ENCODE results near the gene SOWAHD.

Gene SOWAHD

DNA sequence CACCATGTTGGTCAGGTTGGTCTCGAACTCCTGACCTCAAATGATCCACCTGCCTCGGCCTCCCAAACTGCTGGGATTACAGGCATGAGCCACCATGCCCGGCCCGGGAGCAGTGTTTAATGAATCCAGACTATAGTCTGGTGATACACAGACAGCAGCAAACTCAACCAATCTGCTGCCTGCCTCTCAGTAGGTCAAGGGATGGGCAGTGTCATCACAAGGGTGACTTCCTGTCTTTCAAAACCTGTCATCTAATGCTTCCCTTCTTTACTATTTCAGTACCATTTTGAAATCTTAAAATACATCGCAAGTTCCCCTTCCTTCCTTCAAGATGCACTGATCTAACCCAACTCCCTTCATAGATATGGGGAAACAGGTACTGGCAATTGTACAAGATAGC lies 24.6 kb downstream of the SOWAHD start:
- ATAC-seq, result no peak
- TF ChIP-seq SNAI2 (CRISPR knock-in tag; IDR thresholded peaks at IDR 0.05), result no peak

DNA sequence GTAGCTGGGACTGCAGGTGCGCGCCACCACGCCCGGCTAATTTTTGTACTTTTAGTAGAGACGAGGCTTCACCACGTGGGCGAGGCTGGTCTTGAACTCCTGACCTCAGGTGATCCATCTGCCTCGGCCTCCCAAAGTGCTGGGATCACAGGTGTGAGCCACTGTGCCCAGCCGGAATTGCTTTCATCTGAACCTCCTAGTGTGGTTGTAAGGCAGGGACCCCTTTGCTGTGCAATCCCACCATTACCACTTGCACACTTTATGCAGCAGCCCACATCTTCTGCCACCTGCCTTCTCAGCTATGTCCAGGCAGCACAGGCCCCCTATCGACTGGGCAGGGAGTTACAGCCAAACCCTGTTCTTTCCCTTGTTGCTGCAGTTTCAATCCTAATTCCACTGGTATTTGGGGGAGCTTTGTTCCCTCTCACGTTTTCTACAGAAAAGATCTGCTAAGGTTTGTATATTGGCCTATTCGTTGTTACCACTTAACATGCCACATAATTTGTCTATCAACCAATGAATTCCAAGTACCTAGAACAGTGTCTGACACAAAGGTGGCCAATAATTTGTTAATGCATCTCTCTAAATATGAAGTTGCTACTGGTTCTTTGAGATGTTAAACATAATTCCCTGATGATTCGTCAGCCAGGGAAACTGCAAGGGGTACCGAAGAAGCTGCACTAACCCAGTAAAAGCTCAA lies 26.5 kb downstream of the SOWAHD start:
- ATAC-seq, result peak; percentile 64
- no peak for TF ChIP-seq ISL1 (CRISPR knock-in tag; IDR thresholded peaks at IDR 0.05)
- TF ChIP-seq, protein P1, sequence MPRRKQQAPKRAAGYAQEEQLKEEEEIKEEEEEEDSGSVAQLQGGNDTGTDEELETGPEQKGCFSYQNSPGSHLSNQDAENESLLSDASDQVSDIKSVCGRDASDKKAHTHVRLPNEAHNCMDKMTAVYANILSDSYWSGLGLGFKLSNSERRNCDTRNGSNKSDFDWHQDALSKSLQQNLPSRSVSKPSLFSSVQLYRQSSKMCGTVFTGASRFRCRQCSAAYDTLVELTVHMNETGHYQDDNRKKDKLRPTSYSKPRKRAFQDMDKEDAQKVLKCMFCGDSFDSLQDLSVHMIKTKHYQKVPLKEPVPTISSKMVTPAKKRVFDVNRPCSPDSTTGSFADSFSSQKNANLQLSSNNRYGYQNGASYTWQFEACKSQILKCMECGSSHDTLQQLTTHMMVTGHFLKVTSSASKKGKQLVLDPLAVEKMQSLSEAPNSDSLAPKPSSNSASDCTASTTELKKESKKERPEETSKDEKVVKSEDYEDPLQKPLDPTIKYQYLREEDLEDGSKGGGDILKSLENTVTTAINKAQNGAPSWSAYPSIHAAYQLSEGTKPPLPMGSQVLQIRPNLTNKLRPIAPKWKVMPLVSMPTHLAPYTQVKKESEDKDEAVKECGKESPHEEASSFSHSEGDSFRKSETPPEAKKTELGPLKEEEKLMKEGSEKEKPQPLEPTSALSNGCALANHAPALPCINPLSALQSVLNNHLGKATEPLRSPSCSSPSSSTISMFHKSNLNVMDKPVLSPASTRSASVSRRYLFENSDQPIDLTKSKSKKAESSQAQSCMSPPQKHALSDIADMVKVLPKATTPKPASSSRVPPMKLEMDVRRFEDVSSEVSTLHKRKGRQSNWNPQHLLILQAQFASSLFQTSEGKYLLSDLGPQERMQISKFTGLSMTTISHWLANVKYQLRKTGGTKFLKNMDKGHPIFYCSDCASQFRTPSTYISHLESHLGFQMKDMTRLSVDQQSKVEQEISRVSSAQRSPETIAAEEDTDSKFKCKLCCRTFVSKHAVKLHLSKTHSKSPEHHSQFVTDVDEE (CRISPR knock-in tag; IDR thresholded peaks at IDR 0.05), result no peak
- TF ChIP-seq ZFP30 (CRISPR knock-in tag; IDR thresholded peaks at IDR 0.05), result no peak
- no peak for TF ChIP-seq ESRRG (CRISPR knock-in tag; IDR thresholded peaks at IDR 0.05)
- TF ChIP-seq RARB (CRISPR knock-in tag; IDR thresholded peaks at IDR 0.05), result no peak
- TF ChIP-seq ZC3H10 (CRISPR knock-in tag; IDR thresholded peaks at IDR 0.05), result no peak
- no peak for TF ChIP-seq CSDC2 (CRISPR knock-in tag; IDR thresholded peaks at IDR 0.05)
- TF ChIP-seq BACH2 (CRISPR knock-in tag; IDR thresholded peaks at IDR 0.05; ENCODE audit: borderline replicate concordance), result no peak

DNA sequence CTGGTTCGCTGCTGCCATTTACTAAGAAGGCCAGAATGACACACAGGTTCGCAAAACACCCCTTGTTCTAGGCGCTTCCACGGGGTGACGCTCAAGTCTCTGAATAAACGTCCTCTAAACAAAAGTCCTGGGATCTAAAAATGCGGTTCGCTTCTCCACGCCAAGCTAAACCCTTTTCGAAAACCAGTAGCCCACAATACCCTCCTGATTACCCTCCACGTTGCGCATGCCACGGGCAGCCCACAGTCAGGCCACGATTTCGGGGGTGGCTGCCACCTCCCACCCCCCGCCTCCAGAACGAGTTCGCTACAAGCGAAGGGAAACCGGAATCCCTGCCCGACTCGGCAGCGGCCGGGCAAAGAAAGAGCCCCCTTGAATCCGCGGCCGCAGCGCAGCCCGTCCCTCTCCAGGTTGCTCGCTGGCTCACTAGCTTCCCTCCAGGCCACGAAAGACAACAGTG lies 32.6 kb downstream of the SOWAHD start:
- TF ChIP-seq ZC3H10 (CRISPR knock-in tag; IDR thresholded peaks at IDR 0.05), result no peak

DNA sequence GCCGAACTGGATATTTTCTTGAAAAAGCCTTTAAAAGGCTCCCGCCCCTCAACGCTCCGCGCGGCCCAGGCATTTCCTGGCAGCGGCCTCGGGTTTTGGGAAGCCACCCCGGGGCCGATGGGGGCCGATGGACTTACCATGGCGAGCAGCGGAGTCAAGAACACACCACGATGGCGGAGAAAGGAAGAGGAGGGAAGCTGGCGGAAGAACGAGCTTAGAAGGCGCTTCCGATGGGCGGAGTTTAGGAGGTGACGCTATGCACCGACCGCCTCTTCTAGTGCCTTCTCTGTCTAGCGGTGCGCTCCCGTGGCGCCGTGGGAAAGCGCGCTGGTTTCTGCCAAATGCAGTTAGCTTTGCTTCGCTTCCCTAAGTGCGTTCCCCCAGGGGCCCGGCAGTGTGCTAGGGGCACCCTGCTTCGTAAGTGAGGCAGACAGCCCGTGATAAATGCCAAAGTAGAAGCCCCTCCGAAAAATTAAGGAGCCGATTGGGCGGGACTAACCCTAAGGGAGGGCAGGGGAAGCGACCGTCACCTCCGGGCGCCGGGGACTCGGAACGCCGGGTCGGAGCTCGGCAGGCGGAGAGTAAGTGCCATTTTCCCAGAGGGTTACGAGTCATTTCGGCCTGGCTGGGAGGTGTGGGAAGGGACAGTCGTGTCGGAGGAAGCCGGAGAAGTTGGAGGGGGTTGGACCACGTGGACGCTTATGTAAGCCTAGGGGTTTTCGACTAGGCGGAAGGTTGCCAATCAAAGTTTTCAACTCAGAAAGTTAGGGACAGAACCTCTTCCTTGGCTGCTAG lies 33.2 kb downstream of the SOWAHD start, which contains the start of gene RPL39:
TSS of gene RPL39 (minus strand) at position 194 of the 795 bp plus-strand sequence. CDS start at position 140, 54 bp downstream.
- TF ChIP-seq, protein P1 (CRISPR knock-in tag; IDR thresholded peaks at IDR 0.05), result no peak
- no peak for TF ChIP-seq ZFP3 (CRISPR knock-in tag; IDR thresholded peaks at IDR 0.05)
- TF ChIP-seq ISL1 (CRISPR knock-in tag; IDR thresholded peaks at IDR 0.05), result no peak
- no peak for TF ChIP-seq TCF4 (CRISPR knock-in tag; IDR thresholded peaks at IDR 0.05; ENCODE audit: borderline replicate concordance)
- no peak for TF ChIP-seq ZNF8 (CRISPR knock-in tag; IDR thresholded peaks at IDR 0.05)
- peak; percentile 97 for ATAC-seq

More for the DNA sequence above, 32.6 kb downstream of the SOWAHD start:
- ATAC-seq, result peak; percentile 48

DNA sequence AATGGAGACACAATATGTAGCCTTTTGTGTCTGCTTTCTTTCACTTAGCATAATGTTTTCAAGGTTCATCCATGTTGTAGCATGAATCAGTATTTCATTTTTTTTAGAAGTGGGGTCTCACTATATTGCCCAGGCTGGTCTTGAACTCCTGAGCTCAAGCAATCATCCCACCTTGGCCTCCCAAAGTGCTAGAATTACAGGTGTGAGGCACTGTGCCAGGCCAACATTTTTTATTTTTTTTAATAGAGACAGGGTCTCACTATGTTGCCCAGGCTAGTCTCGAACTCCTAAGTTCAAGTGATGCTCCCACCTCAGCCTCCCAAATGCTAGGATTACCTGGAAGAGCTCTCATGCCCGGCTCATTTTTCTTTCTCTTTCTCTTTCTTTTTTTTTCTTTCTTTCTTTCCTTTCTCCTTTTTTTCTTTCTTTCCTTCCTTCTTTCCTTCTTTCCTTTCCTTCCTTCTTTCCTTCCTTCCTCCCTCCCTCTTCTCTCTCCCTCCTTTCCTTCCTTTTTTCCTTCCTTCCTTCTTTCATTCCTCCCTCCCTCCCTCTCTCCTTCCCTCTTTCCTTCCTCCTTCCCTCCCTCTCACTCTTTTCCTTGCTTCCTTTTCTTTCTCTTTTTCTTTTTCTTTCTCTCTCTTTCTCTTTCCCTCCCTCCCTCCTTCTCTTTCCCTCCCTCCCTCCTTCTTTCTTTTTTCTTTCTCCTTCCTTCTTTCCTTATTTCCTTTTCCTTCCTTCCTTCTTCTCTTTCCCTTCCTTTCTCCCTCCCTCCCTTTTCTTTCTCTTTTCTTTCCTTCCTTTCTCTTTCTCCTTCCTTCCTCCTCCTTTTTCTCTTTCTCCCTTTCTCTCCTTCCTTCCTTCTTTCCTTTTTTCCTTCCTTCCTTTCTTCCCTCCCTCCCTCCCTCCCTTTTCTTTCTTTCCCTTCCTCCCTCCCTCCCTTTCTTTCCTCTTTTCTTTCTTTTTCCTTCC lies 43.1 kb downstream of the SOWAHD start:
- no peak for ATAC-seq
- TF ChIP-seq ZFP3 (CRISPR knock-in tag; IDR thresholded peaks at IDR 0.05) (no peak), ARNTL (CRISPR knock-in tag; IDR thresholded peaks at IDR 0.05; ENCODE audit: borderline replicate concordance, low read depth) (no peak), ESRRG (CRISPR knock-in tag; IDR thresholded peaks at IDR 0.05) (no peak), ZNF8 (CRISPR knock-in tag; IDR thresholded peaks at IDR 0.05) (no peak), ZNF70 (CRISPR knock-in tag; IDR thresholded peaks at IDR 0.05) (no peak), ZFP30 (CRISPR knock-in tag; IDR thresholded peaks at IDR 0.05) (no peak), ZC3H10 (CRISPR knock-in tag; IDR thresholded peaks at IDR 0.05) (no peak), BACH2 (CRISPR knock-in tag; IDR thresholded peaks at IDR 0.05; ENCODE audit: borderline replicate concordance) (no peak), RARB (CRISPR knock-in tag; IDR thresholded peaks at IDR 0.05) (no peak), PPARA (CRISPR knock-in tag; IDR thresholded peaks at IDR 0.05; ENCODE audit: borderline replicate concordance) (no peak), TOX (CRISPR knock-in tag; IDR thresholded peaks at IDR 0.05; ENCODE audit: borderline replicate concordance) (no peak)
- TF ChIP-seq, protein P2, sequence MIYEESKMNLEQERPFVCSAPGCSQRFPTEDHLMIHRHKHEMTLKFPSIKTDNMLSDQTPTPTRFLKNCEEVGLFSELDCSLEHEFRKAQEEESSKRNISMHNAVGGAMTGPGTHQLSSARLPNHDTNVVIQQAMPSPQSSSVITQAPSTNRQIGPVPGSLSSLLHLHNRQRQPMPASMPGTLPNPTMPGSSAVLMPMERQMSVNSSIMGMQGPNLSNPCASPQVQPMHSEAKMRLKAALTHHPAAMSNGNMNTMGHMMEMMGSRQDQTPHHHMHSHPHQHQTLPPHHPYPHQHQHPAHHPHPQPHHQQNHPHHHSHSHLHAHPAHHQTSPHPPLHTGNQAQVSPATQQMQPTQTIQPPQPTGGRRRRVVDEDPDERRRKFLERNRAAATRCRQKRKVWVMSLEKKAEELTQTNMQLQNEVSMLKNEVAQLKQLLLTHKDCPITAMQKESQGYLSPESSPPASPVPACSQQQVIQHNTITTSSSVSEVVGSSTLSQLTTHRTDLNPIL (CRISPR knock-in tag; IDR thresholded peaks at IDR 0.05; ENCODE audit: low read depth), result no peak
- TF ChIP-seq, protein P3, sequence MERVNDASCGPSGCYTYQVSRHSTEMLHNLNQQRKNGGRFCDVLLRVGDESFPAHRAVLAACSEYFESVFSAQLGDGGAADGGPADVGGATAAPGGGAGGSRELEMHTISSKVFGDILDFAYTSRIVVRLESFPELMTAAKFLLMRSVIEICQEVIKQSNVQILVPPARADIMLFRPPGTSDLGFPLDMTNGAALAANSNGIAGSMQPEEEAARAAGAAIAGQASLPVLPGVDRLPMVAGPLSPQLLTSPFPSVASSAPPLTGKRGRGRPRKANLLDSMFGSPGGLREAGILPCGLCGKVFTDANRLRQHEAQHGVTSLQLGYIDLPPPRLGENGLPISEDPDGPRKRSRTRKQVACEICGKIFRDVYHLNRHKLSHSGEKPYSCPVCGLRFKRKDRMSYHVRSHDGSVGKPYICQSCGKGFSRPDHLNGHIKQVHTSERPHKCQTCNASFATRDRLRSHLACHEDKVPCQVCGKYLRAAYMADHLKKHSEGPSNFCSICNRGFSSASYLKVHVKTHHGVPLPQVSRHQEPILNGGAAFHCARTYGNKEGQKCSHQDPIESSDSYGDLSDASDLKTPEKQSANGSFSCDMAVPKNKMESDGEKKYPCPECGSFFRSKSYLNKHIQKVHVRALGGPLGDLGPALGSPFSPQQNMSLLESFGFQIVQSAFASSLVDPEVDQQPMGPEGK (CRISPR knock-in tag; IDR thresholded peaks at IDR 0.05; ENCODE audit: borderline replicate concordance), result no peak
- TF ChIP-seq, protein P1 (CRISPR knock-in tag; IDR thresholded peaks at IDR 0.05), result no peak
